Measurements from ENCODE around the gene RPL18. TPM values are rescaled to one million over a fixed set of nuclear protein-coding genes. Genes with fewer than 3 reads are reported as not detected.
A peak's percentile ranks its signal among the peaks of the same experiment; 100 is the strongest.

Gene RPL18
- total and polyA plus RNA-seq, 9 of the 15 experiments (the other 6 are each of a cell fraction or from before 2014, with no cell fraction given) = 312 to 2,635 (median 1,653) TPM

DNA sequence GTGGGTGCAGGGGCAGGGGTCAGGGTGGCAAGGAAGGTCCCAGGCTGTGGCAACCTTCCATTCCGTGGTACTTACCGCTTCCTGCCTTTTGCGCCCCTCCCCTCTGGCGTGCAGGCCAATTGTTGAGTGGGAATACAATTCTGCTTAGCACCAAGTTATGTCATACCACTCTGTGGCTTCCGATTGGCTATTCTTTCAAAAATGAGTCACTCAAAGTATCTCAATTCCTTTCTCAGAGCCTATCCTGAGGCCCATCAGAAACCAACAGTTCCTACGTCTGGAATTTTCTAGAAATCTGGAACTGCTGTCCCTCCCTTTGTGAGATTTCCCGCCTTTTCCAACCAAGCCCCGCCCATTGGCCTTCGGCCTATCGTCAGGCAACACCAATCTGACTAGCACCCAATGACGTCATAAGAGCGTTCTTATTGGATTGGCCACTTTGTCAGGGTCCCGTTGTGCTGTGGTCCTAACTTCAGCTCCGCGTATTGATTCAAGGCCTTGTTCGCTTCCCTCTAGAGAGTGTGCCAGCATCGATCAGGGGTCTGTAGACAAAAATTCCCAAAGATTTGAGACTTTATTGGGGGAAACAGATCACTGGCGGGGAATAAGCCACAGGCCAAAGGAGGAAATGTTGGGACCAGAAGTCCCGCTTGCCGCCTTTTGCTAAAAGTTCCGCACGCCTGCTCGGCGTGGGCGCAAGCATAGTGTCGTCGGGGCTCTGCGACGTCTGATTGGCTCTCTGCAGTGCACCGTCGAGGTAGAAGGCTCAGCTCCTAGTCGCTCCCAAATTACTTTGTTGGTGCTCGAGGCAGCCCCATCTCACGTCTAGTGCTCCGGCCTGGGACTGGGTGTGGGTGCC lies 42.1 kb upstream of the RPL18 start (continued):
- TF ChIP-seq, protein P1, sequence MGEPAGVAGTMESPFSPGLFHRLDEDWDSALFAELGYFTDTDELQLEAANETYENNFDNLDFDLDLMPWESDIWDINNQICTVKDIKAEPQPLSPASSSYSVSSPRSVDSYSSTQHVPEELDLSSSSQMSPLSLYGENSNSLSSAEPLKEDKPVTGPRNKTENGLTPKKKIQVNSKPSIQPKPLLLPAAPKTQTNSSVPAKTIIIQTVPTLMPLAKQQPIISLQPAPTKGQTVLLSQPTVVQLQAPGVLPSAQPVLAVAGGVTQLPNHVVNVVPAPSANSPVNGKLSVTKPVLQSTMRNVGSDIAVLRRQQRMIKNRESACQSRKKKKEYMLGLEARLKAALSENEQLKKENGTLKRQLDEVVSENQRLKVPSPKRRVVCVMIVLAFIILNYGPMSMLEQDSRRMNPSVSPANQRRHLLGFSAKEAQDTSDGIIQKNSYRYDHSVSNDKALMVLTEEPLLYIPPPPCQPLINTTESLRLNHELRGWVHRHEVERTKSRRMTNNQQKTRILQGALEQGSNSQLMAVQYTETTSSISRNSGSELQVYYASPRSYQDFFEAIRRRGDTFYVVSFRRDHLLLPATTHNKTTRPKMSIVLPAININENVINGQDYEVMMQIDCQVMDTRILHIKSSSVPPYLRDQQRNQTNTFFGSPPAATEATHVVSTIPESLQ (CRISPR knock-in tag; IDR thresholded peaks at IDR 0.05) = no peak
- TF ChIP-seq SMARCE1 (IDR thresholded peaks at IDR 0.05) (no peak), NBN (IDR thresholded peaks at IDR 0.05; ENCODE audit: low read depth) (peak; percentile 98), HNRNPH1 (optimal IDR thresholded peaks at IDR 0.05; ENCODE audit: low read depth, low read length) (no peak), SMARCC2 (IDR thresholded peaks at IDR 0.05; ENCODE audit: low read depth) (no peak), MYC (IDR thresholded peaks at IDR 0.05; ENCODE audit: low read depth, low read length) (no peak), MYC (CRISPR knock-in tag; IDR thresholded peaks at IDR 0.05; ENCODE audit: borderline replicate concordance, low read depth) (no peak), NCOR1 (IDR thresholded peaks at IDR 0.05) (no peak), SIRT6 (IDR thresholded peaks at IDR 0.05; ENCODE audit: low read depth, low read length) (no peak), NUFIP1 (IDR thresholded peaks at IDR 0.05; ENCODE audit: partially characterized antibody) (no peak), ZNF282 (CRISPR knock-in tag; IDR thresholded peaks at IDR 0.05) (no peak), MTA2 (IDR thresholded peaks at IDR 0.05; ENCODE audit: low read depth) (no peak), STAT5A (IDR thresholded peaks at IDR 0.05; ENCODE audit: borderline replicate concordance, low read length) (no peak), ZNF146 (CRISPR knock-in tag; IDR thresholded peaks at IDR 0.05; ENCODE audit: unreplicated experiment) (no peak), FOXJ2 (tag; IDR thresholded peaks at IDR 0.05) (0 out of 2 replicates have a peak, but pooled peaks have one; percentile 47), KLF13 (tag; IDR thresholded peaks at IDR 0.05; ENCODE audit: borderline replicate concordance, low read depth) (no peak), ZNF3 (CRISPR knock-in tag; IDR thresholded peaks at IDR 0.05) (no peak), ZC3H11A (IDR thresholded peaks at IDR 0.05; ENCODE audit: low read depth, low read length) (no peak)
- TF ChIP-seq, protein P2, sequence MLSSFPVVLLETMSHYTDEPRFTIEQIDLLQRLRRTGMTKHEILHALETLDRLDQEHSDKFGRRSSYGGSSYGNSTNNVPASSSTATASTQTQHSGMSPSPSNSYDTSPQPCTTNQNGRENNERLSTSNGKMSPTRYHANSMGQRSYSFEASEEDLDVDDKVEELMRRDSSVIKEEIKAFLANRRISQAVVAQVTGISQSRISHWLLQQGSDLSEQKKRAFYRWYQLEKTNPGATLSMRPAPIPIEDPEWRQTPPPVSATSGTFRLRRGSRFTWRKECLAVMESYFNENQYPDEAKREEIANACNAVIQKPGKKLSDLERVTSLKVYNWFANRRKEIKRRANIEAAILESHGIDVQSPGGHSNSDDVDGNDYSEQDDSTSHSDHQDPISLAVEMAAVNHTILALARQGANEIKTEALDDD (IDR thresholded peaks at IDR 0.05) = no peak
- TF ChIP-seq, protein P3, sequence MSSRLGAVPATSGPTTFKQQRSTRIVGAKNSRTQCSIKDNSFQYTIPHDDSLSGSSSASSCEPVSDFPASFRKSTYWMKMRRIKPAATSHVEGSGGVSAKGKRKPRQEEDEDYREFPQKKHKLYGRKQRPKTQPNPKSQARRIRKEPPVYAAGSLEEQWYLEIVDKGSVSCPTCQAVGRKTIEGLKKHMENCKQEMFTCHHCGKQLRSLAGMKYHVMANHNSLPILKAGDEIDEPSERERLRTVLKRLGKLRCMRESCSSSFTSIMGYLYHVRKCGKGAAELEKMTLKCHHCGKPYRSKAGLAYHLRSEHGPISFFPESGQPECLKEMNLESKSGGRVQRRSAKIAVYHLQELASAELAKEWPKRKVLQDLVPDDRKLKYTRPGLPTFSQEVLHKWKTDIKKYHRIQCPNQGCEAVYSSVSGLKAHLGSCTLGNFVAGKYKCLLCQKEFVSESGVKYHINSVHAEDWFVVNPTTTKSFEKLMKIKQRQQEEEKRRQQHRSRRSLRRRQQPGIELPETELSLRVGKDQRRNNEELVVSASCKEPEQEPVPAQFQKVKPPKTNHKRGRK (tag; IDR thresholded peaks at IDR 0.05) = no peak
- TF ChIP-seq, protein P4, sequence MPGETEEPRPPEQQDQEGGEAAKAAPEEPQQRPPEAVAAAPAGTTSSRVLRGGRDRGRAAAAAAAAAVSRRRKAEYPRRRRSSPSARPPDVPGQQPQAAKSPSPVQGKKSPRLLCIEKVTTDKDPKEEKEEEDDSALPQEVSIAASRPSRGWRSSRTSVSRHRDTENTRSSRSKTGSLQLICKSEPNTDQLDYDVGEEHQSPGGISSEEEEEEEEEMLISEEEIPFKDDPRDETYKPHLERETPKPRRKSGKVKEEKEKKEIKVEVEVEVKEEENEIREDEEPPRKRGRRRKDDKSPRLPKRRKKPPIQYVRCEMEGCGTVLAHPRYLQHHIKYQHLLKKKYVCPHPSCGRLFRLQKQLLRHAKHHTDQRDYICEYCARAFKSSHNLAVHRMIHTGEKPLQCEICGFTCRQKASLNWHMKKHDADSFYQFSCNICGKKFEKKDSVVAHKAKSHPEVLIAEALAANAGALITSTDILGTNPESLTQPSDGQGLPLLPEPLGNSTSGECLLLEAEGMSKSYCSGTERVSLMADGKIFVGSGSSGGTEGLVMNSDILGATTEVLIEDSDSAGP (CRISPR knock-in tag; IDR thresholded peaks at IDR 0.05) = no peak
- TF ChIP-seq, protein P5, sequence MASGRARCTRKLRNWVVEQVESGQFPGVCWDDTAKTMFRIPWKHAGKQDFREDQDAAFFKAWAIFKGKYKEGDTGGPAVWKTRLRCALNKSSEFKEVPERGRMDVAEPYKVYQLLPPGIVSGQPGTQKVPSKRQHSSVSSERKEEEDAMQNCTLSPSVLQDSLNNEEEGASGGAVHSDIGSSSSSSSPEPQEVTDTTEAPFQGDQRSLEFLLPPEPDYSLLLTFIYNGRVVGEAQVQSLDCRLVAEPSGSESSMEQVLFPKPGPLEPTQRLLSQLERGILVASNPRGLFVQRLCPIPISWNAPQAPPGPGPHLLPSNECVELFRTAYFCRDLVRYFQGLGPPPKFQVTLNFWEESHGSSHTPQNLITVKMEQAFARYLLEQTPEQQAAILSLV (tag; IDR thresholded peaks at IDR 0.05) = no peak

Data from K562 (cell line).